Measurements from ENCODE around the gene ZNF213. TPM values are rescaled to one million over a fixed set of nuclear protein-coding genes. Genes with fewer than 3 reads are reported as not detected.

Gene ZNF213
- polyA plus RNA-seq, 3 donors = 1.5 to 2.6 (median 1.8) TPM

DNA sequence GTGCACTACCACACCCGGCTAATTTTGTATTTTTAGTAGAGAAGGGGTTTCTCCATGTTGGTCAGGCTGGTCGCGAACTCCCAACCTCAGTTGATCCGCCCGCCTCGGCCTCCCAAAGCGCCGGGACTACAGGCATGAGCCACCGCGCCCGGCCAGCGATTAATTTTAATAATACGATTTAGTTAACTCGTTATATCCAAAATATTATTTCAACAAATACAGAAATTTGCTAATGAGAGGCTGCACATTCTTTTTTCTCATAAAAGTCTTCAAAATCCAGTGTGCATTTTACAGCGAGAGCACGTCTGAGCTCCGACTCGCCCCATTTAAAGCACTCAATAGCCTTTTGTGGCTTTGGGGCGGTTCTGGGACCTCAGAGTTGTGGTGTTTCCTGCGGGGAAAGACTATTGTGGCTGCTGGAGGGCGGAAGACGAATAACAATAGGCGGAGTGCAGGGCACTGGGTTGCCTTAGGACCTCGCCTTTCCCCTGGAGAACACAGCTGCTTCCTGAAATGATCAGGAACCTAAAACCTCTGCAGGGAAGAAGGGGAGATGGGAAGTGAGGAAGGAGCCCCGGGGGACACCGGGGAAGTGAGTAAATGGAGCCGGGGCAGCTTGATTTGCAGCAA lies 32.9 kb upstream of the ZNF213 start:
- H3K4me1 ChIP-seq (ENCODE audit: control insufficient read depth in 1 of 2, insufficient read depth in 2 of 2, low read length in 2 of 2) = peaks cover 45 to 50% of the 10 kb centered on the region in 2 donors
- peaks cover 7 to 16% (median 10%) of the 10 kb centered on the region in 3 donors for H3K27me3 Mint-ChIP-seq (ENCODE audit: low read depth in 3 of 3)
- H3K4me2 ChIP-seq (replicated peaks; ENCODE audit: extremely low read depth, low read length, poor library complexity, severe bottlenecking) = peak overlapping the region; percentile 54
- H3K36me3 Mint-ChIP-seq = no peaks in the 10 kb centered on the region
- H3K9ac ChIP-seq (ENCODE audit: insufficient read depth, low read length, poor library complexity, severe bottlenecking) = no peak overlapping the region
- H3K79me2 ChIP-seq (ENCODE audit: insufficient read depth, low read length) = no peaks in the 10 kb centered on the region
- peak overlapping the region; percentile 80 to 85 for H3K4me3 Mint-ChIP-seq
- H3K4me3 ChIP-seq (replicated peaks in 1 of 3; ENCODE audit: low read depth in 2 of 3, low read length in 3 of 3) = peak overlapping the region in 1 of 3 experiments; percentile 42
- 48% methylated on average over 16 of the region's 27 CpGs for WGBS (ENCODE audit: insufficient coverage)
- H2AFZ ChIP-seq (ENCODE audit: insufficient read depth, low read depth, low read length, poor library complexity, severe bottlenecking) = peak overlapping the region; percentile 74
- H3K27ac Mint-ChIP-seq = peak overlapping the region in 6 of 7 donors; percentile 35 to 89 (median 64)
- TF ChIP-seq, protein P1, sequence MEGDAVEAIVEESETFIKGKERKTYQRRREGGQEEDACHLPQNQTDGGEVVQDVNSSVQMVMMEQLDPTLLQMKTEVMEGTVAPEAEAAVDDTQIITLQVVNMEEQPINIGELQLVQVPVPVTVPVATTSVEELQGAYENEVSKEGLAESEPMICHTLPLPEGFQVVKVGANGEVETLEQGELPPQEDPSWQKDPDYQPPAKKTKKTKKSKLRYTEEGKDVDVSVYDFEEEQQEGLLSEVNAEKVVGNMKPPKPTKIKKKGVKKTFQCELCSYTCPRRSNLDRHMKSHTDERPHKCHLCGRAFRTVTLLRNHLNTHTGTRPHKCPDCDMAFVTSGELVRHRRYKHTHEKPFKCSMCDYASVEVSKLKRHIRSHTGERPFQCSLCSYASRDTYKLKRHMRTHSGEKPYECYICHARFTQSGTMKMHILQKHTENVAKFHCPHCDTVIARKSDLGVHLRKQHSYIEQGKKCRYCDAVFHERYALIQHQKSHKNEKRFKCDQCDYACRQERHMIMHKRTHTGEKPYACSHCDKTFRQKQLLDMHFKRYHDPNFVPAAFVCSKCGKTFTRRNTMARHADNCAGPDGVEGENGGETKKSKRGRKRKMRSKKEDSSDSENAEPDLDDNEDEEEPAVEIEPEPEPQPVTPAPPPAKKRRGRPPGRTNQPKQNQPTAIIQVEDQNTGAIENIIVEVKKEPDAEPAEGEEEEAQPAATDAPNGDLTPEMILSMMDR (IDR thresholded peaks at IDR 0.05) = no peak
- H4K20me1 ChIP-seq (ENCODE audit: insufficient read depth, low read length) = no peaks in the 10 kb centered on the region
- no peaks in the 10 kb centered on the region for H3K9me3 ChIP-seq (replicated peaks in 1 of 2; ENCODE audit: control insufficient read depth in 1 of 2, insufficient read depth in 1 of 2, low read length in 2 of 2)
- H3K36me3 ChIP-seq (replicated peaks in 1 of 2; ENCODE audit: control insufficient read depth in 1 of 2, insufficient read depth in 2 of 2, low read length in 2 of 2) = no peaks in the 10 kb centered on the region
- peaks cover 0 to 4% (median 0%) of the 10 kb centered on the region in 7 donors for H3K9me3 Mint-ChIP-seq
- intact Hi-C loops (cut with micrococcal nuclease) = loop anchor here (2.0 to 10.0 kb wide), 2 partner anchors 23 to 53 kb away; no protein-coding TSS in a partner anchor
- peak overlapping the region in 1 of 2 donors; percentile 25 for H3K27ac ChIP-seq (ENCODE audit: low read depth in 1 of 2, low read length in 2 of 2)
- H3K27me3 ChIP-seq (ENCODE audit: control insufficient read depth in 2 of 2, insufficient read depth in 2 of 2, low read length in 2 of 2) = no peaks in the 10 kb centered on the region
- no peak for DNase-seq
- peaks cover 42% of the 10 kb centered on the region for H3K4me1 Mint-ChIP-seq

DNA sequence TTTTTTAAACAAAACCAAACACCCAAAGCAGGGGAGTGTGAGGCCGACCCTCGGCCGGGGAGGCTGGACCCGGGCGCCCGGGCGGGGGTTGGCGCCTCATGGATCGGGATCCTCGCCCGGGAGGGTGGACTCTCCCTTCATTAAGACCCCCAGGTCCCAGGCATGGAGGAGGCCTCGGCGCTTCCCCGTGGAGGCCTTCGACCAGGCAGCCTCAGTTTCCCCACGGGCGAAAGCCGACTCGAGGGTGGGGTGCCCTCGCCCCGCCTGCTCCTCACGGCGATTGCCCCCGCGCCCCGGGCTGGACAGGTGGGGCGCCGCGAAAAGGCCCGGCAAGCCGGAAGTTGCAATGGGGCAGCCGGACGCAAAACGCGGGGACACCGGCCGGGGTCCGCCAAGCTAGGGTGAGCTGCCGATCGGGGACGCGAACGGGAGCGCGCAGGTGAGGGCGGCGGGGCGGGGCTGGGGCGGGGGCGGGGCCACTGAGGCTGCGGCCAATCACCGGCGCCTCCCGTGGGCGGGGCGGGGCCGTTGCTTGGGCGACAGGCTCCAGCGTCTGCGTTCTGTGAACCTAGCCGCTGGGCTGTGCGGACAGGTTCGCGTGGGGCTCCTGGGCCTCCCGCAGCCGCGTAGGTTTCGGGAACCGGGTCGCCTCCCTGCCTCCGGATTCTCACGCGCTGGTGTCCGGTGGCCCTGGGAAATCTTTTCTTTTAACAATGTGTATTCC lies 28.5 kb upstream of the ZNF213 start:
- TF ChIP-seq, protein P1 (IDR thresholded peaks at IDR 0.05) = no peak
- H3K9me3 Mint-ChIP-seq = peaks cover 0 to 4% (median 0%) of the 10 kb centered on the region in 7 donors
- Histone ChIP-seq H3K36me3 (replicated peaks in 1 of 2; ENCODE audit: control insufficient read depth in 1 of 2, insufficient read depth in 2 of 2, low read length in 2 of 2) (no peaks in the 10 kb centered on the region), H3K4me2 (replicated peaks; ENCODE audit: extremely low read depth, low read length, poor library complexity, severe bottlenecking) (peak overlapping the region; percentile 96), H4K20me1 (ENCODE audit: insufficient read depth, low read length) (no peaks in the 10 kb centered on the region), H3K4me3 (replicated peaks in 1 of 3; ENCODE audit: low read depth in 2 of 3, low read length in 3 of 3) (peak overlapping the region; percentile 55 to 87 (median 59)), H3K79me2 (ENCODE audit: insufficient read depth, low read length) (no peaks in the 10 kb centered on the region), H3K9ac (ENCODE audit: insufficient read depth, low read length, poor library complexity, severe bottlenecking) (peak overlapping the region; percentile 77), H3K27ac (ENCODE audit: low read depth in 1 of 2, low read length in 2 of 2) (peak overlapping the region in 1 of 2 donors; percentile 75), H3K4me1 (ENCODE audit: control insufficient read depth in 1 of 2, insufficient read depth in 2 of 2, low read length in 2 of 2) (peaks cover 25 to 29% of the 10 kb centered on the region in 2 donors), H3K9me3 (replicated peaks in 1 of 2; ENCODE audit: control insufficient read depth in 1 of 2, insufficient read depth in 1 of 2, low read length in 2 of 2) (no peaks in the 10 kb centered on the region), H2AFZ (ENCODE audit: insufficient read depth, low read depth, low read length, poor library complexity, severe bottlenecking) (peak overlapping the region; percentile 100), H3K27me3 (ENCODE audit: control insufficient read depth in 2 of 2, insufficient read depth in 2 of 2, low read length in 2 of 2) (no peaks in the 10 kb centered on the region)
- intact Hi-C loops (cut with micrococcal nuclease) = loop anchor here in 1 of 2 donors (10.0 kb wide), 1 partner anchor 48 kb away; no protein-coding TSS in a partner anchor
- H3K27ac Mint-ChIP-seq = peak overlapping the region in 2 of 7 donors; percentile 7 to 37
- under 1% methylated on average over 71 of the region's 74 CpGs for WGBS (ENCODE audit: insufficient coverage)
- H3K27me3 Mint-ChIP-seq (ENCODE audit: low read depth in 3 of 3) = peaks cover 6 to 7% (median 7%) of the 10 kb centered on the region in 3 donors
- H3K4me3 Mint-ChIP-seq = peak overlapping the region; percentile 80 to 88
- peaks cover 24% of the 10 kb centered on the region for H3K4me1 Mint-ChIP-seq
- DNase-seq = peak; percentile 74 to 87 (median 85)
- no peaks in the 10 kb centered on the region for H3K36me3 Mint-ChIP-seq

Data from CD14-positive monocyte (primary cell).